Measurements from ENCODE around the gene GPC3.

Gene GPC3

DNA sequence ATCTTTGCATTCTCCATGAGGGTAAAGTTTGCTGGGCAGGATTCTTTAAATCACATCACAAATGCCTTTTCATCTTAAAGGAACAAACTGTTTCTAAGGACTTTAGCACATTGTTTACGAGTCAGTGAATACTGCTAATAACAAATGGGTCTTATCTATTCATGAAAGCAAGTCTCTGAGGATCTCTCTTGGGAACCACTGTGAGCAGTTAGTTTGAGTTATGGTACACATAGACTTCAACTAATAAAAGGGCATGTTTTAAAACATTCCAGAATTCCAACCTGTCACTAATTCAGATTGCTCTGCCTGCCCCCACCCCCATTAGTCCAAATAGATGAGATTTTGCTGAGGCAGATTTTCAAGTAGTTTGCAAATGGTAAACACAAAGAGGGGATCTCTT is 22.3 kb upstream of the GPC3 start:
- H2AFZ ChIP-seq (ENCODE audit: low read length), result no peak overlapping the region
- no peaks in the 10 kb centered on the region for H3F3A ChIP-seq (ENCODE audit: insufficient read depth, low read length)
- H3K4me1 ChIP-seq (ENCODE audit: insufficient read depth, low read length, severe bottlenecking), result no peaks in the 10 kb centered on the region
- H3K4me3 ChIP-seq (ENCODE audit: low read depth, low read length, poor library complexity, severe bottlenecking), result no peak overlapping the region
- no peaks in the 10 kb centered on the region for H3K36me3 ChIP-seq (ENCODE audit: insufficient read depth, low read length)
- no peaks in the 10 kb centered on the region for H3K27me3 ChIP-seq (ENCODE audit: insufficient read depth, low read length)
- H3K9me3 ChIP-seq (ENCODE audit: low read length), result no peaks in the 10 kb centered on the region
- no peaks in the 10 kb centered on the region for H3K9me2 ChIP-seq (ENCODE audit: low read depth, low read length)
- H4K20me1 ChIP-seq (ENCODE audit: insufficient read depth, low read length), result no peaks in the 10 kb centered on the region
- TF ChIP-seq, protein P1, sequence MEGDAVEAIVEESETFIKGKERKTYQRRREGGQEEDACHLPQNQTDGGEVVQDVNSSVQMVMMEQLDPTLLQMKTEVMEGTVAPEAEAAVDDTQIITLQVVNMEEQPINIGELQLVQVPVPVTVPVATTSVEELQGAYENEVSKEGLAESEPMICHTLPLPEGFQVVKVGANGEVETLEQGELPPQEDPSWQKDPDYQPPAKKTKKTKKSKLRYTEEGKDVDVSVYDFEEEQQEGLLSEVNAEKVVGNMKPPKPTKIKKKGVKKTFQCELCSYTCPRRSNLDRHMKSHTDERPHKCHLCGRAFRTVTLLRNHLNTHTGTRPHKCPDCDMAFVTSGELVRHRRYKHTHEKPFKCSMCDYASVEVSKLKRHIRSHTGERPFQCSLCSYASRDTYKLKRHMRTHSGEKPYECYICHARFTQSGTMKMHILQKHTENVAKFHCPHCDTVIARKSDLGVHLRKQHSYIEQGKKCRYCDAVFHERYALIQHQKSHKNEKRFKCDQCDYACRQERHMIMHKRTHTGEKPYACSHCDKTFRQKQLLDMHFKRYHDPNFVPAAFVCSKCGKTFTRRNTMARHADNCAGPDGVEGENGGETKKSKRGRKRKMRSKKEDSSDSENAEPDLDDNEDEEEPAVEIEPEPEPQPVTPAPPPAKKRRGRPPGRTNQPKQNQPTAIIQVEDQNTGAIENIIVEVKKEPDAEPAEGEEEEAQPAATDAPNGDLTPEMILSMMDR (IDR thresholded peaks at IDR 0.05; ENCODE audit: low read length), result no peak
- no peak for TF ChIP-seq EZH2 (IDR thresholded peaks at IDR 0.05; ENCODE audit: borderline replicate concordance, low read length)
- no peak overlapping the region for H3K27ac ChIP-seq (ENCODE audit: low read depth, low read length, poor library complexity, severe bottlenecking)
- no peak overlapping the region for H3K9ac ChIP-seq (ENCODE audit: low read length)
- no peaks in the 10 kb centered on the region for H3K79me2 ChIP-seq (ENCODE audit: insufficient read depth, low read length)
- no peak overlapping the region for H3K4me2 ChIP-seq (ENCODE audit: low read length)

- no peaks in the 10 kb centered on the region for H4K20me1 ChIP-seq (ENCODE audit: insufficient read depth, low read length)
- H3K9ac ChIP-seq (ENCODE audit: low read length), result no peak overlapping the region
- H3K27me3 ChIP-seq (ENCODE audit: insufficient read depth, low read length), result no peaks in the 10 kb centered on the region
- no peak for TF ChIP-seq EZH2 (IDR thresholded peaks at IDR 0.05; ENCODE audit: borderline replicate concordance, low read length)
- TF ChIP-seq, protein P1 (IDR thresholded peaks at IDR 0.05; ENCODE audit: low read length), result no peak
- no peaks in the 10 kb centered on the region for H3K9me3 ChIP-seq (ENCODE audit: low read length)
- H3F3A ChIP-seq (ENCODE audit: insufficient read depth, low read length), result no peaks in the 10 kb centered on the region
- no peaks in the 10 kb centered on the region for H3K36me3 ChIP-seq (ENCODE audit: insufficient read depth, low read length)
- H3K27ac ChIP-seq (ENCODE audit: low read depth, low read length, poor library complexity, severe bottlenecking), result no peak overlapping the region
- no peaks in the 10 kb centered on the region for H3K9me2 ChIP-seq (ENCODE audit: low read depth, low read length)
- no peaks in the 10 kb centered on the region for H3K4me1 ChIP-seq (ENCODE audit: insufficient read depth, low read length, severe bottlenecking)
- no peak overlapping the region for H3K4me2 ChIP-seq (ENCODE audit: low read length)
- no peaks in the 10 kb centered on the region for H3K79me2 ChIP-seq (ENCODE audit: insufficient read depth, low read length)
- no peak overlapping the region for H3K4me3 ChIP-seq (ENCODE audit: low read depth, low read length, poor library complexity, severe bottlenecking)
- H2AFZ ChIP-seq (ENCODE audit: low read length), result no peak overlapping the region
Observed at GRCh38 chrX:134006484-134007161, 21.2 kb upstream of the GPC3 start.

- Histone ChIP-seq H3K4me3 (ENCODE audit: low read depth, low read length, poor library complexity, severe bottlenecking) (no peak overlapping the region), H4K20me1 (ENCODE audit: insufficient read depth, low read length) (no peaks in the 10 kb centered on the region), H3K36me3 (ENCODE audit: insufficient read depth, low read length) (no peaks in the 10 kb centered on the region), H3F3A (ENCODE audit: insufficient read depth, low read length) (no peaks in the 10 kb centered on the region), H3K9me2 (ENCODE audit: low read depth, low read length) (no peaks in the 10 kb centered on the region), H2AFZ (ENCODE audit: low read length) (no peak overlapping the region), H3K27ac (ENCODE audit: low read depth, low read length, poor library complexity, severe bottlenecking) (no peak overlapping the region), H3K9ac (ENCODE audit: low read length) (no peak overlapping the region), H3K9me3 (ENCODE audit: low read length) (no peaks in the 10 kb centered on the region), H3K4me1 (ENCODE audit: insufficient read depth, low read length, severe bottlenecking) (no peaks in the 10 kb centered on the region), H3K79me2 (ENCODE audit: insufficient read depth, low read length) (no peaks in the 10 kb centered on the region), H3K4me2 (ENCODE audit: low read length) (no peak overlapping the region), H3K27me3 (ENCODE audit: insufficient read depth, low read length) (no peaks in the 10 kb centered on the region)
- no peak for TF ChIP-seq EZH2 (IDR thresholded peaks at IDR 0.05; ENCODE audit: borderline replicate concordance, low read length)
- TF ChIP-seq, protein P1 (IDR thresholded peaks at IDR 0.05; ENCODE audit: low read length), result no peak
Observed at GRCh38 chrX:134004084-134004483, 18.7 kb upstream of the GPC3 start.
